ENCODE results near the gene NUTM2D.
"Not testable (repeated sequence)": the region's sequence is repeated elsewhere in the genome, so short reads cannot be mapped to it uniquely, and the experiment has no call there.

The NUTM2D gene

DNA sequence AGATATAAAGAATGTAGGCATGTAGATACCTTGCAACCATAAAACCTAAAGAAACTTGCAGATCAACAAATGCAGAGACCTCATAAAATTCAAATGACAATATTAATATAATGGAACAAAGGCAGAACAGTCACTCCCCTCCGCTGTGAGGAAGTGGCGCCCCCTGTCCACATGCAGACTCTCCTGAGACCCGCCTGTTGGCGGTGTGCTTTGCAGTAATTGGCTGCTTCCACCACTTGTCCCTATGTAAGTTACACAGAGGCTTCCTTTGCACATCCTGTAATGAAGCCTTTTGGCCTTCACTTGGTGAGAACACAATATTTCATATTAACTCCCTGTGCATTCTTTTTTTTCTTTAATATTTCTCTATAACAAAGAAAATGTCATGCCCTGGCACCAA, 21.6 kb downstream of the NUTM2D start:
- not testable (repeated sequence) for DNase-seq (ENCODE audit: low read depth)

DNA sequence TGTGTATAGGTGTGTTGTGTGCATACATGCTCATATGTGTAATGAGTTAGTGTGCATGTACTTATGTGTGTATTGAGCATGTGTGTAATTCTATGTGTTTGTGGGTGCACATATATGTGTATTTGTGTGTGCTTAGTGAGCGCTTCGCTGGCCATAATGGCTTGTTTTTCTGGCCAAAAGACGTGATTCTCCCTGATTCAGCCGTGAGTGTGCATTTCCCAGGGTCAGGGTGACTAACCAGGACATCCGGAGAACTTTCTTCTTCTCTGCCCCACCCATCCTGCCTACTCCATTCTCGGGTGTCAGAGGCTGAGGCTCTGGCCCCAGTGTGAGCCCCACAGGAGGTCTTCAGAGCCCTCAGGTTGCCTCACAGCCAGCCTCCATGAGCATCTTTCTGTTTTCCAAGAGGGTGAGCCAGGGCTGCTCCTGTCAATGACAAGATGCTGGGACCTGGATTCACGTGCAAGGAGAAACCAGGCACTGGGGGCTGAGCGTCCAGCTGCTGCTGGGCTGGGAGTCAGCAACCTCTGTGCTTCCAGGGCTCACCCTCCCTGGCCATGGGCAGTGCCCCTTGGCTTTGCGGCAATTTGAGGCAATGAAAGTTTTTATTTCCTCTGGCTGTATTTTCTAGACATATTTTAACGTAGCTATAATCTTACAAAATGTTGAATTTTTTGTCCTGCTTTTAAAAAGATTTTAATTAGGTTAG, 25.8 kb downstream of the NUTM2D start:
- not testable (repeated sequence) for DNase-seq (ENCODE audit: low read depth)

DNA sequence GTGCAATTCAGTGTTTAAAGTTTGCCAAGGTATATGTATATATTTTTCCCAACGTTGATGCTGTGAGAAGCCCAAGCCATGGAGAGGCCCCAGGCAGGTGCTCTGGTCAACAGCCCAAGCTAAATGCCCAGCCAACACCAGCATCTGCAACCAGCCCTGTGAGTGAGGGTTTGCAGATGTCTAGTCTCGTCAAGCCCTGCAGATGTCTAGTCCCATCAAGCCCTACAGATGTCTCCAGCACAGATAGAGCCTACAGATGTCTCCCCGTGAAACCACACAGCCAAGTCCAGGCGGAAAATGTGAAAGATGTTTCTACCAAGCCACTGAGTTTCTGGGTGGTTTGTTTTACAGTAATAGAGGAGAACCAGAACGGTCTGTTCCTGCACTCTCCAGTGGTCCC, 26.7 kb downstream of the NUTM2D start:
- not testable (repeated sequence) for DNase-seq (ENCODE audit: low read depth)

DNA sequence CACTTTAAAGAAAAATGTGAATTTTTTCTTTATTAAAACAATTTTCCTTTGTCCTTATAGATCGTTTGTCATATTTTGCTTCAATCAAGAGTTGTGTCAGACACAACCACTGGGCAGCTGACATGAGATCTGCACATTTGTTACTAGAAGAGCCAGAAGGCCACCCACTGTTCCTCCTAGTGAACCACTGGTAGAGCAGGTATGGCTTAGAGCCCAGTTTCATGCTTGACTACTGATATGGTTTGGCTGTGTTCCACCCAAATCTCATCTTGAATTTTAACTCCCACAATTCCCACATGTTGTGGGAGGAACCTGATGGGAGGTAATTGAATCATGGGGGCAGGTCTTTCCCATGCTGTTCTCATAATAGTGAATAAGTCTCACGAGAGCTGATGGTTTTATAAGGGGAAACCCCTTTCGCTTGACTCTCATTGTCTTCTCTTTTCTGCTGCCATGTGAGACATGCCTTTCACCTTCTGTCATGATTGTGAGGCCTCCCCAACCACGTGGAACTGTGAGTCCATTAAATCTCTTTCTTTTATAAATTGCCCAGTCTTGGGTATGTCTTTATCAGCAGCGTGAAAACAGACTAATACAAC, 28.3 kb downstream of the NUTM2D start:
- DNase-seq (ENCODE audit: low read depth), result not testable (repeated sequence)

DNA sequence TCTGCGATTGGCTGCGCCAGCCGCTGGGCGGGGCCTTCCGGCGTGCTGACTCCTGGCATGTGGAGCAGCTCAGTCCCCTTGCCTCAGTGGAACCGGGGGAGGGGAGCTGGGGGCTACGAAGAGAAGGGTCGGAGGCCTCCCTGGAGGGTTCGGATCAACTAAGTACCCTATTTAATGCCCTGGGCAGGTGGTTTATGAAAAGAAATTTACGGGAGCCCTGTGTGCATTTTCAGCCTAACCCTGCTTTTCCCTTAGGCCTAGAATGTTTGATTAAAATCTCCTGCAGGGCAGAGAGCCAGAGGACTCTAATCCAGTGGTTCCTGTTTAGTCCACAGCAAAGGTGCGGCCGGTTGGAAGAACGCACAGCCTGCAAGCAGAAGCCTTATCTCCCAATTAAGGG, 33.8 kb downstream of the NUTM2D start:
- DNase-seq (ENCODE audit: low read depth), result not testable (repeated sequence)

DNA sequence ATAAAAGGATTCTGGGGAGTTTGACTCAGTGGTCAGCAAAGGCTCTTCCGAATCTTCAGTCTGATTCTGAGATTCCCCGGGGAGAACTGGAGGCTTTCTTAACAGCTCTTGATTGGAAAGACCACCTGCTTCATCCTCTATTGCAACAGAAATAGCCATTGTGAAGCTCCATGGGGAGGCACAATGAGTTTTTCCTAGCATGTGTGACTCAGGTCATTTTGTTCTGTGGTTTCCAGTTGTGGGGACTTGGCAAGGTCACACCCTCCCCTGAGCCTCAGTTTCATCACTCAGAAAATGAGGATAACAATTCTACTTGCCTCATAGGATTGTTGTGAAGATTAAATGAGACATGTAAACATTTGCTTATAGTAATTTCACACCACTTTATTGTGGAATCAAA, 38.7 kb downstream of the NUTM2D start:
- not testable (repeated sequence) for DNase-seq (ENCODE audit: low read depth)

DNA sequence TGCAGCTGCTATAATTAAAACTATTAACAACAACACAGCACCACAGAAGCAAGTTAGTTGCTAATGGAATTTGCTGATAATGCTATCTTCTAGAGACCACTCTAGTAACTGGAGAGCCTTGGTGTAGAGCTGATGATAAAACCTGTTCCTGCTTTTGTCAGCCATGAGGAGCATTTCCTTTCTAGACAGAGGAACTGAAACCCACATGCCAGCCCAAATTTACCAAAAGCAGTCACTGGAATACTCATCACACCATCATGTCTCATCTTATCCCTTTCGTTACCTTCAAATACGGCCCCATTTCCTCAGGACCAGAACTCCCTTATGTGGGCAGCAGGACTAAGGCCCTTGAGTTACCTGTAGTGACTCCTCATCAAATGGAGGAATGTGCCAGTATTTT, 40.9 kb downstream of the NUTM2D start:
- DNase-seq (ENCODE audit: low read depth), result not testable (repeated sequence)

DNA sequence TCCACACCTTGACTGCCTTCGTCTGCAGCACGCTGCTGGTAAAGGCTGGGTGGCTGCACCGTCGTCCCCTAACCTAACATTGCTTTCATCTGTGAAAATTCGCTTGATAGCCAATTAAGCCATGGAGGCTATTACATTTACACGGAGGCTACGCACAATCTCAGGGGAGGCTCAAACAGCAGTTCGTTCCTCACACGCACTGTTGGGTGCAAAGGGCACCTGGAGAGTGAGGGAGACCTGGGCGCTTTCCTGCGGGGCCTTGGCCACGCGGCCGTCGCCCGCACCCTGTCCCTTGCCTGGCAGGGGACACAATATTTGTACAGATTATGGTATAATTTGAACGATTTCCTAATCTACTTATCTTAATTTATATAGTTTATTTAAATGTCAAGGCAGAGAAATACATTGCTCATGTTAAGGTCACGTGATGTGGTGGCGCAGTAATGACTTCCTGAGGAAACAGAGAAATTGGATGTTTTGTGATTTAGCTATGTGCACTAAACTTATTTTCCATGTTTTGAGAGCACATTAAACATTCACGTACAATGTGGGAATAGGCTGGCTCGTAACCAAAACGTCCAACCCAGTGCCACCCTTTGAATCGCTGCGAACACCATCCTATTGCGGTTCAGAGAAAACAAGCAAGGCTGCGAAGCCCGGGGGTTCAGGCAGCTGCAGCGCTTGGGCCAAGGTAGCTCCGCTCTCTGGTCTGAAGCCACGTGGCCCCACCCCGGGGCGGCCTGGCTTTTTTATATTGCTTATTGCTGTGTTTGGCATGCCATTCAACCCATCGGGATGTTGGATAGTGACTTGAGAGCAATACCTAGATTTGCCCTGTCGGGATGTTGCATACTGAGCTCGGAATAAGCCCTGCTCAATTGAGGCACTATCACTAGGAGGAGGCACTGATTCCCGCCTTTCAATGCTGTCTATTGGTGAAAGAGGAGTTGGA, 50.2 kb downstream of the NUTM2D start:
- not testable (repeated sequence) for DNase-seq (ENCODE audit: low read depth)

DNA sequence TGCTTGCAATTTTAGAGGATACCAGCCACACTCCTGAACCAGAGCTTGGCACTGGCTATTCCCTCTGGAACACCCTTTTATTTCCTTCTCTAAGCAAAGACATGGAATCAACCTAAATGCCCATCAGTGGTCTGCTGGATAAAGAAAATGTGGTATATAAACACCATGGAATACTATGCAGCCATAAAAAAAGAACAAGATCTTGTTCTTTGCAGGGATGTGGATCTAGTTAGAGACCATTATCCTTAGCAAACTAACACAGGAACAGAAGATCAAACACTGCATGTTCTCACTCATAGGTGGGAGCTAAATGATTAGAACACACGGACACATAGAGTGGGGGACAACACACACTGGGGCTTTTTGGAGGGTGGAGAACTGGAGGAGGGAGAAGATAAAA, 56.4 kb downstream of the NUTM2D start:
- DNase-seq (ENCODE audit: low read depth), result not testable (repeated sequence)
